ENCODE measurements around the gene RSPH9.

Gene RSPH9

GRCh38 chr6:43702171-43702533 is 57.3 kb downstream of the RSPH9 start:
- Histone ChIP-seq H2AFZ (ENCODE audit: low read length) (no peak overlapping the region), H3K36me3 (replicated peaks; ENCODE audit: insufficient read depth, low read length) (no peaks in the 10 kb centered on the region), H3K4me2 (ENCODE audit: low read depth, low read length) (no peak overlapping the region), H3K9ac (ENCODE audit: low read length) (no peak overlapping the region), H3K27ac (ENCODE audit: low read length) (no peak overlapping the region), H3K4me3 (ENCODE audit: low read length) (no peak overlapping the region), H3K9me2 (replicated peaks; ENCODE audit: insufficient read depth, low read length) (no peaks in the 10 kb centered on the region), H3K4me1 (ENCODE audit: low read length) (peaks cover 18% of the 10 kb centered on the region), H3K27me3 (replicated peaks; ENCODE audit: insufficient read depth, low read length) (no peaks in the 10 kb centered on the region), H4K20me1 (ENCODE audit: insufficient read depth, low read length) (no peaks in the 10 kb centered on the region), H3K79me2 (ENCODE audit: low read length) (no peaks in the 10 kb centered on the region), H3F3A (ENCODE audit: insufficient read depth, low read length) (peaks cover 33% of the 10 kb centered on the region), H3K9me3 (replicated peaks; ENCODE audit: insufficient read depth, low read length) (no peaks in the 10 kb centered on the region)
- TF ChIP-seq EZH2 (optimal IDR thresholded peaks at IDR 0.05; ENCODE audit: low read depth, low read length) (no peak), CTCF (IDR thresholded peaks at IDR 0.05; ENCODE audit: low read length) (no peak), EZH2phosphoT487 (IDR thresholded peaks at IDR 0.05; ENCODE audit: low read length) (no peak)
- DNase-seq, result no peak

GRCh38 chr6:43702534-43703440 is 58.0 kb downstream of the RSPH9 start:
- Histone ChIP-seq H3K4me3 (ENCODE audit: low read length) (no peak overlapping the region), H3K27me3 (replicated peaks; ENCODE audit: insufficient read depth, low read length) (no peaks in the 10 kb centered on the region), H3F3A (ENCODE audit: insufficient read depth, low read length) (peaks cover 33% of the 10 kb centered on the region), H2AFZ (ENCODE audit: low read length) (no peak overlapping the region), H4K20me1 (ENCODE audit: insufficient read depth, low read length) (no peaks in the 10 kb centered on the region), H3K9me2 (replicated peaks; ENCODE audit: insufficient read depth, low read length) (no peaks in the 10 kb centered on the region), H3K9ac (ENCODE audit: low read length) (no peak overlapping the region), H3K4me2 (ENCODE audit: low read depth, low read length) (no peak overlapping the region), H3K9me3 (replicated peaks; ENCODE audit: insufficient read depth, low read length) (no peaks in the 10 kb centered on the region), H3K4me1 (ENCODE audit: low read length) (peaks cover 25% of the 10 kb centered on the region), H3K36me3 (replicated peaks; ENCODE audit: insufficient read depth, low read length) (no peaks in the 10 kb centered on the region), H3K79me2 (ENCODE audit: low read length) (no peaks in the 10 kb centered on the region), H3K27ac (ENCODE audit: low read length) (no peak overlapping the region)
- no peak for TF ChIP-seq EZH2 (optimal IDR thresholded peaks at IDR 0.05; ENCODE audit: low read depth, low read length)
- no peak for TF ChIP-seq EZH2phosphoT487 (IDR thresholded peaks at IDR 0.05; ENCODE audit: low read length)
- TF ChIP-seq CTCF (IDR thresholded peaks at IDR 0.05; ENCODE audit: low read length), result no peak
- no peak for DNase-seq

- H3K9me2 ChIP-seq (replicated peaks; ENCODE audit: insufficient read depth, low read length), result no peaks in the 10 kb centered on the region
- H3K4me1 ChIP-seq (ENCODE audit: low read length), result peaks cover 25% of the 10 kb centered on the region
Measured at GRCh38 chr6:43703512-43704429, 58.9 kb downstream of the RSPH9 start.

More at GRCh38 chr6:43703512-43704429, 58.9 kb downstream of the RSPH9 start:
- Histone ChIP-seq H3K9me3 (replicated peaks; ENCODE audit: insufficient read depth, low read length) (no peaks in the 10 kb centered on the region), H3K27ac (ENCODE audit: low read length) (no peak overlapping the region; the same call in 1 of the 2 replicates), H3K36me3 (replicated peaks; ENCODE audit: insufficient read depth, low read length) (no peaks in the 10 kb centered on the region), H3K4me2 (ENCODE audit: low read depth, low read length) (no peak overlapping the region), H3K27me3 (replicated peaks; ENCODE audit: insufficient read depth, low read length) (no peaks in the 10 kb centered on the region), H3F3A (ENCODE audit: insufficient read depth, low read length) (peaks cover 33% of the 10 kb centered on the region), H4K20me1 (ENCODE audit: insufficient read depth, low read length) (no peaks in the 10 kb centered on the region), H3K4me3 (ENCODE audit: low read length) (no peak overlapping the region), H3K79me2 (ENCODE audit: low read length) (no peaks in the 10 kb centered on the region), H2AFZ (ENCODE audit: low read length) (no peak overlapping the region), H3K9ac (ENCODE audit: low read length) (no peak overlapping the region)
- TF ChIP-seq EZH2 (optimal IDR thresholded peaks at IDR 0.05; ENCODE audit: low read depth, low read length) (no peak), EZH2phosphoT487 (IDR thresholded peaks at IDR 0.05; ENCODE audit: low read length) (no peak), CTCF (IDR thresholded peaks at IDR 0.05; ENCODE audit: low read length) (no peak)
- no peak for DNase-seq

Measured in MM.1S (cell line).